PC-9 (cell line): ENCODE measurements around the gene CDHR2.

Experiments used
- CTCF ChIP-seq: fragments of 200-600 bp; sonication (generic); conservative IDR thresholded peaks from 2 replicates; pipeline ENCODE4 v1.6.1; 2017; ENCODE audit warnings: mixed run types, antibody characterized with exemption, mild to moderate bottlenecking, moderate library complexity
- EZH2 ChIP-seq: fragments of 200-600 bp; sonication (generic); IDR thresholded peaks from 2 replicates; pipeline ENCODE4 v1.8.0; 2017; ENCODE audit warnings: antibody characterized with exemption, low read depth

- no peak for TF ChIP-seq CTCF
- no peak for TF ChIP-seq EZH2
Measured at GRCh38 chr5:176549871-176550270, 729 bp downstream of the CDHR2 start.
